Activated T-helper 2 cell treated with anti-CD3 and anti-CD28 coated beads, Interferon-gamma antibody, Interleukin-2, Interleukin-4, amounts not matched to agents 10 μg/mL and 5 μg/mL and 100 μg/mL, durations not matched to agents 14 hours and 24 hours and 36 hours (primary cell): ENCODE data around the gene TSPAN31. TPM values are rescaled to one million over a fixed set of nuclear protein-coding genes. Genes with fewer than 3 reads are reported as not detected.
A peak's percentile ranks its signal among the peaks of the same experiment; 100 is the strongest.

Experiments
- DNase-seq: peaks from one replicate; pipeline ENCODE4 v3.0.0; 2021; ENCODE audit warnings: low spot score
- H3K27ac Mint-ChIP-seq: one replicate; pipeline ENCODE4 v1.8.0; 2021; ENCODE audit warnings: mixed read lengths
- H3K27me3 Mint-ChIP-seq: one replicate; pipeline ENCODE4 v1.8.0; 2021; ENCODE audit warnings: low read depth, mixed read lengths
- H3K36me3 Mint-ChIP-seq: one replicate; pipeline ENCODE4 v1.8.0; 2021; ENCODE audit warnings: low read depth, mixed read lengths
- H3K4me1 Mint-ChIP-seq: one replicate; pipeline ENCODE4 v1.8.0; 2021; ENCODE audit warnings: low read depth, mixed read lengths
- H3K4me3 Mint-ChIP-seq: one replicate; pipeline ENCODE4 v1.8.0; 2021; ENCODE audit warnings: low read depth, mild to moderate bottlenecking, moderate library complexity, mixed read lengths
- H3K9me3 Mint-ChIP-seq: one replicate; pipeline ENCODE4 v1.8.0; 2021; ENCODE audit warnings: mixed read lengths
- intact Hi-C: fragments of 100-400 bp; cut with micrococcal nuclease; formaldehyde crosslinking; loops from one replicate; pipeline ENCODE4 v1.15.1; 2023
- total RNA-seq: library from RNA; stranded (reverse); gene quantifications from 2 replicates; pipeline ENCODE4 v1.2.3, GENCODE V29; 2022

Gene TSPAN31
- total RNA-seq, 1 donor from 2014 or later: 27.0 TPM

DNA sequence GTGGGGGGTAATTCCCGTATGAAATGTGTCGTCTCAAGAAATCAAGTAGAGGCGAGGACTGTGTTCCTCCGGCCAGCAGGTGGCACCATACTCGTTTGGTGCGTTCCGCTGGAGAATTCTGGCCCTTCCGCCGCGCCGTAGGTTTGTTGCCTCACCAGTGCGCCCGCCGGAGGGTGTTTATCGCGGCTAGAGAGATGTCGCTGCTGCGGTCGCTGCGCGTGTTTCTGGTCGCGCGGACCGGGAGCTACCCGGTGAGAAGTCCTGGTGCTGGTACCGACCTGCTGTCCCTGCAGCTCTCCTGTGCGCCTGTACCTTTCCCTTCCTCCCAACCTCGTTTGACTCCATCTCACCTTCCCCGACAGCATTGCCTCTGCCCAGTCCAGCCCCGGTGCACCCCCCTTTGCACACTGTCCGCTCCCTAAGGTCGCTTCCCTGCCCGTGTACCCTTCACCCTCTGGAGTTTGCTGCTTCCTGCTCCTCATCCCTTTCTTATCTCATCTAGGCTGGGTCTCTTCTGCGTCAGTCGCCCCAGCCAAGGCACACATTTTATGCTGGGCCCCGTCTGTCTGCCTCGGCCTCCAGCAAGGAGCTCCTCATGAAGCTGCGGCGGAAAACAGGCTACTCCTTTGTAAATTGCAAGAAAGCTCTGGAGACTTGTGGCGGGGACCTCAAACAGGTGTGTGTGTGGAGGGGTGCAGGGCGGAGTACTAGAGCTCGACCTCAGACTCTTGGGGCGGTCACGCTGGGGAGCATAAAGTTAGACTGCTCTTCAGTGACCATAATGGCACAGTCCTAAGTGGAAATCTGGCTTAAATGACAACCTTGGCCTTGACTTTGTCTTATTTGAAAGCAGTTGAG, 38.0 kb downstream of the TSPAN31 start, which contains the start of gene TSFM:
Gene TSFM (plus strand): TSS at position 180 of the 858 bp plus-strand sequence. CDS start 15 bp downstream, at position 195.
- H3K27me3 Mint-ChIP-seq: no peaks in the 10 kb centered on the region
- no peaks in the 10 kb centered on the region for H3K9me3 Mint-ChIP-seq
- peak within 1 kb of the TSS; percentile 98 for H3K4me3 Mint-ChIP-seq
- peak within 1 kb of the TSS; percentile 95 for H3K27ac Mint-ChIP-seq
- H3K36me3 Mint-ChIP-seq: peaks cover 31% of the 10 kb centered on the region
- DNase-seq: peak; percentile 94
- intact Hi-C loops: loop anchor here (1.0 to 5.0 kb wide), 4 partner anchors 11 to 122 kb away; partner anchors contain the start of genes CTDSP2, EEF1AKMT3 and METTL1
- H3K4me1 Mint-ChIP-seq: peaks cover 21% of the 10 kb centered on the region

DNA sequence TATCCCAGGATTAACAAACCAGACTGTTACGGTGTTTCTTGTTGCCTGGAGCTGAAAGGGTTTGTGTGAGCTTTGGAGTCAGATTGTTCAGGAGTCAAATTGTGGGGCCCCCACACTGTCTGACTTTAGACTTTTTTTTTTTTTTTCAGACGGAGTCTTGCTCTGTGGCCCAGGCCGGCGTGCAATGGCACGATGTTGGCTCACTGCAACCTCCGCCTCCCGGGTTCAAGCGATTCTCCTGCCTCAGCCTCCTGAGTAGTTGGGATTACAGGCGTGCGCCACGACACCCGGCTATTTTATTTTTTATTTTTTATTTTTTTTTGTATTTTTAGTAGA, 38.6 kb downstream of the TSPAN31 start:
- H3K27me3 Mint-ChIP-seq: no peaks in the 10 kb centered on the region
- H3K4me3 Mint-ChIP-seq: peak overlapping the region; percentile 98
- H3K27ac Mint-ChIP-seq: peak overlapping the region; percentile 95
- H3K4me1 Mint-ChIP-seq: peaks cover 21% of the 10 kb centered on the region
- H3K9me3 Mint-ChIP-seq: no peaks in the 10 kb centered on the region
- no peak for DNase-seq
- H3K36me3 Mint-ChIP-seq: peaks cover 33% of the 10 kb centered on the region
- intact Hi-C loops: loop anchor here (2.0 to 5.0 kb wide), 2 partner anchors 64 to 121 kb away; partner anchors contain the start of gene CTDSP2

GRCh38 chr12:57783861-57784260, 39.0 kb downstream of the TSPAN31 start:
- Mint-ChIP-seq H3K27ac (peak overlapping the region; percentile 7), H3K36me3 (peaks cover 36% of the 10 kb centered on the region), H3K27me3 (no peaks in the 10 kb centered on the region), H3K4me1 (peaks cover 21% of the 10 kb centered on the region), H3K9me3 (no peaks in the 10 kb centered on the region), H3K4me3 (peak overlapping the region; percentile 66)
- no peak for DNase-seq
- intact Hi-C loops: loop anchor here (2.0 to 5.0 kb wide), 2 partner anchors 63 to 121 kb away; partner anchors contain the start of gene CTDSP2

DNA sequence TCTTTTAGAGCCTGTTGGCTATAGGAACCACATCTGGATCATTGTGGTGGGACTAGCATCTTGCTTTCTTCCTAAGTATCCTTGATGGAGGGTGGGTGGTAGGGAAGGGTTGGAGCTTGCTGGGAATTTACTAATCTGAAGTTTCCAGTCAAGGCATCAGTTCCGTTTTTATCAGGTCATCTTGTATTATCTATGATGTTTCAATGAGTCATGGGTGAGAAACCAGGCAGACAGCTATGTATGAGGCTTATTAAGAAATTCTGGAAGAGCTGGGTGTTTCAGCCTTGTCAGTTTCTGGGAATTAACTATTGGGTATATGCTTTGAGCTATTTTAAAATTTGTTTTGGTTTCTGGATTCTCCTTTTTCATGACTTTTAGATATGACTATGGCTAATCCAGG, 49.1 kb downstream of the TSPAN31 start:
- H3K27me3 Mint-ChIP-seq: no peaks in the 10 kb centered on the region

GRCh38 chr12:57795354-57795753, 50.5 kb downstream of the TSPAN31 start:
- Mint-ChIP-seq H3K9me3 (no peaks in the 10 kb centered on the region), H3K4me3 (no peak overlapping the region), H3K36me3 (peaks cover 58% of the 10 kb centered on the region), H3K4me1 (peaks cover 11% of the 10 kb centered on the region), H3K27ac (no peak overlapping the region), H3K27me3 (no peaks in the 10 kb centered on the region)
- DNase-seq: no peak
- intact Hi-C loops: no loop called here

More for the DNA sequence above, 49.1 kb downstream of the TSPAN31 start:
- Mint-ChIP-seq H3K9me3 (no peaks in the 10 kb centered on the region), H3K27ac (peak overlapping the region; percentile 55), H3K4me1 (peaks cover 11% of the 10 kb centered on the region), H3K36me3 (peaks cover 57% of the 10 kb centered on the region), H3K4me3 (no peak overlapping the region)
- intact Hi-C loops: no loop called here
- no peak for DNase-seq

DNA sequence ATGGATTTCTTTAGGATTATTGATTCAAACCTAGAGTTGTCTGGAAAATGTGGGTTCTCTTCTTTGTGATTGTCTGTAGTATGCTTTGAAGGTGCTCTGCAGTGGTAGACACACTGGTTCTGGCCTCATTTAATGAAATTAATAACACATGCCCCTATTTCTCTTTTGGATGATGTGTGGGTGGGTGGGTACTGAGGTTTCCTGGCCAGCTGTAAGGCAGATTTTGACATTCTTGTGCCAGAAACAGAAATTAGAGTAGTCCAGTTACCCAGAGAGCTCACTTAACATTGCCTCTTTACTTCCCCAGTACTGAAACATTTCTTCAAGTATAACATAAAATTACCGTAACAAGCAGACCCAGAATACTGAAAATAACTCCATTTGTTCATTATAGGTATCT, 52.2 kb downstream of the TSPAN31 start:
- H3K36me3 Mint-ChIP-seq: peaks cover 51% of the 10 kb centered on the region
- DNase-seq: no peak
- no peaks in the 10 kb centered on the region for H3K27me3 Mint-ChIP-seq
- H3K9me3 Mint-ChIP-seq: no peaks in the 10 kb centered on the region
- H3K4me3 Mint-ChIP-seq: no peak overlapping the region
- intact Hi-C loops: no loop called here
- no peak overlapping the region for H3K27ac Mint-ChIP-seq
- peaks cover 11% of the 10 kb centered on the region for H3K4me1 Mint-ChIP-seq

DNA sequence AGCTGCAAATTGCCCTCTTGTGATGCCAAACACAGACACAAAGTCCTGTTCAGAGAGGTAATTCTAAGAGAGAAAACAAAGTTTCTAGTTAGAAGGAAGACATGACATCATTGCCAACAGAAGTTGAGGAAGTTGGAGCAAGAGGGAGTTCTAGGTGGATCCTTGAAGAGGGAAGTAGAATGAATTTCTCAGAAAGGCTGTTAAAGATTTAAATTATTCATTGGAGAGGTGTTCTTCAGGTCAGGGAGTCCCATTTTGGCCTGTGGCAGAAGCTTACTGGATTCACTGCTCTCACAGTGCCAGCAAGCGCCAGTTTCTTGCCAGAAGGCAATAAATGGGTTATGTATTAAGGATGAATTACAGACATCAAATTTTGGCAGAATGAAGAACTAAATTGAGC, 53.1 kb downstream of the TSPAN31 start:
- DNase-seq: no peak
- Mint-ChIP-seq H3K27me3 (no peaks in the 10 kb centered on the region), H3K9me3 (no peaks in the 10 kb centered on the region), H3K27ac (no peak overlapping the region), H3K4me1 (peaks cover 9% of the 10 kb centered on the region), H3K4me3 (no peak overlapping the region), H3K36me3 (peaks cover 42% of the 10 kb centered on the region)
- intact Hi-C loops: no loop called here

Other genes starting within 250 kb of the TSPAN31 start
- 10.9 and 11.4 TPM in 2 replicates for gene DDIT3, start 224.5 kb upstream of the TSPAN31 start, total RNA-seq
- gene MBD6, start 222.2 kb upstream of the TSPAN31 start, total RNA-seq: 62.4 and 67.9 TPM in 2 replicates
- 96.7 and 101 TPM in 2 replicates for gene DCTN2, start 197.8 kb upstream of the TSPAN31 start, total RNA-seq
- gene KIF5A, start 195.0 kb upstream of the TSPAN31 start, total RNA-seq: 3.0 and 3.4 TPM in 2 replicates
- gene PIP4K2C, start 153.8 kb upstream of the TSPAN31 start, total RNA-seq: 23.2 and 24.6 TPM in 2 replicates
- gene DTX3, start 140.2 kb upstream of the TSPAN31 start, total RNA-seq: 17.7 and 21.7 TPM in 2 replicates
- 1.9 and 2.3 TPM in 2 replicates for gene ARHGEF25, start 133.6 kb upstream of the TSPAN31 start, total RNA-seq
- gene B4GALNT1, start 111.8 kb upstream of the TSPAN31 start, total RNA-seq: 10.8 and 11.3 TPM in 2 replicates
- 97.4 and 99.1 TPM in 2 replicates for gene OS9, start 50.9 kb upstream of the TSPAN31 start, total RNA-seq
- 28.9 and 29.0 TPM in 2 replicates for gene AGAP2, start 6.3 kb upstream of the TSPAN31 start, total RNA-seq
- gene CDK4, start 7.3 kb downstream of the TSPAN31 start, total RNA-seq: 180 and 201 TPM in 2 replicates
- gene MARCHF9, start 10.1 kb downstream of the TSPAN31 start, total RNA-seq: 24.7 and 26.2 TPM in 2 replicates
- 11.3 and 13.0 TPM in 2 replicates for gene CYP27B1, start 22.0 kb downstream of the TSPAN31 start, total RNA-seq
- gene METTL1, start 27.1 kb downstream of the TSPAN31 start, total RNA-seq: 61.2 and 64.5 TPM in 2 replicates
- gene EEF1AKMT3, start 27.6 kb downstream of the TSPAN31 start, total RNA-seq: 5.1 and 5.8 TPM in 2 replicates
- 44.9 and 52.7 TPM in 2 replicates for gene TSFM, start 37.7 kb downstream of the TSPAN31 start, total RNA-seq
- 0.37 and 0.50 TPM in 2 replicates for gene AVIL, start 73.7 kb downstream of the TSPAN31 start, total RNA-seq
- gene CTDSP2, start 101.7 kb downstream of the TSPAN31 start, total RNA-seq: 62.5 and 65.2 TPM in 2 replicates
- gene ATP23, start 196.5 kb downstream of the TSPAN31 start, total RNA-seq: 10.8 and 12.7 TPM in 2 replicates